ENCODE data around the gene CFAP298.

DNA sequence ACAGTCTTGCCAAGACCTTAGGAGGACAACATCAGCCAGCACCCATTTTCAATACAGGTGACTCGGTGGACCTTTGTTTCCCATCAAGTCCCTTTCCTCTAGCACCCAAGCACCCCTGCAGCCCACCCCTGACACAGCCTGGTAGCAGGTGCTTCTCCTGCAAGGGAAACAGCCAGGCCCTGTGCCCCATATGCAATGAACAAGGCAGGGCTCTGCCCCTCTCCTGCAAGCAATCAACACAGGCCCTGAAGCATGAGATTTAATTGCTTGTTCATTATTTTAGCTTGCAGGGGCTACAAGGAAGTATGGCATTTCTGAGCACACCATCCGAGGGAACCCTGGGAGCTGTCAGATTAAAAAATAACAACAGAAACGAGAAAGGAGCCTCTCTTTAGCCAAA is 62.3 kb downstream of the CFAP298 start:
- TF ChIP-seq, protein P1, sequence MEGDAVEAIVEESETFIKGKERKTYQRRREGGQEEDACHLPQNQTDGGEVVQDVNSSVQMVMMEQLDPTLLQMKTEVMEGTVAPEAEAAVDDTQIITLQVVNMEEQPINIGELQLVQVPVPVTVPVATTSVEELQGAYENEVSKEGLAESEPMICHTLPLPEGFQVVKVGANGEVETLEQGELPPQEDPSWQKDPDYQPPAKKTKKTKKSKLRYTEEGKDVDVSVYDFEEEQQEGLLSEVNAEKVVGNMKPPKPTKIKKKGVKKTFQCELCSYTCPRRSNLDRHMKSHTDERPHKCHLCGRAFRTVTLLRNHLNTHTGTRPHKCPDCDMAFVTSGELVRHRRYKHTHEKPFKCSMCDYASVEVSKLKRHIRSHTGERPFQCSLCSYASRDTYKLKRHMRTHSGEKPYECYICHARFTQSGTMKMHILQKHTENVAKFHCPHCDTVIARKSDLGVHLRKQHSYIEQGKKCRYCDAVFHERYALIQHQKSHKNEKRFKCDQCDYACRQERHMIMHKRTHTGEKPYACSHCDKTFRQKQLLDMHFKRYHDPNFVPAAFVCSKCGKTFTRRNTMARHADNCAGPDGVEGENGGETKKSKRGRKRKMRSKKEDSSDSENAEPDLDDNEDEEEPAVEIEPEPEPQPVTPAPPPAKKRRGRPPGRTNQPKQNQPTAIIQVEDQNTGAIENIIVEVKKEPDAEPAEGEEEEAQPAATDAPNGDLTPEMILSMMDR (IDR thresholded peaks at IDR 0.05), result no peak
- no peak for TF ChIP-seq POLR2A (IDR thresholded peaks at IDR 0.05; ENCODE audit: low read depth)
- TF ChIP-seq EP300 (IDR thresholded peaks at IDR 0.05), result no peak
- TF ChIP-seq POLR2AphosphoS5 (IDR thresholded peaks at IDR 0.05), result no peak
